ENCODE results near the gene MINK1.

- TF ChIP-seq CTCF (IDR thresholded peaks at IDR 0.05 in 2 of 3, conservative IDR thresholded peaks at IDR 0.05 in 1 of 3; ENCODE audit: control insufficient read depth in 2 of 3, extremely low read depth in 1 of 3, insufficient read depth in 1 of 3, low read depth in 3 of 3, low read length in 3 of 3) = no peak
- no peak for TF ChIP-seq DPF2 (IDR thresholded peaks at IDR 0.05)
- TF ChIP-seq POLR2AphosphoS5 (IDR thresholded peaks at IDR 0.05; ENCODE audit: low read length) = no peak
- TF ChIP-seq POLR2AphosphoS2 (IDR thresholded peaks at IDR 0.05; ENCODE audit: low read depth, low read length) = no peak
- TF ChIP-seq RBBP5 (conservative IDR thresholded peaks at IDR 0.05) = no peak
- no peak for TF ChIP-seq MXI1 (IDR thresholded peaks at IDR 0.05; ENCODE audit: low read depth, low read length)
- no peak for TF ChIP-seq REST (IDR thresholded peaks at IDR 0.05; ENCODE audit: low read depth, low read length)
- no peak for TF ChIP-seq EZH2 (IDR thresholded peaks at IDR 0.05; ENCODE audit: borderline replicate concordance, control insufficient read depth, low read depth, low read length)
- no peak for TF ChIP-seq NFIC (IDR thresholded peaks at IDR 0.05; ENCODE audit: low read depth, low read length)
These were observed 27.5 kb downstream of the MINK1 start for GRCh38 chr17:4860651-4861050.
